ENCODE data around the gene RSRP1.
"Not testable (repeated sequence)": the region's sequence is repeated elsewhere in the genome, so short reads cannot be mapped to it uniquely, and the experiment has no call there.

Gene RSRP1

GRCh38 chr1:25247024-25247828, at the start of gene RSRP1:
TSS of gene RSRP1 (minus strand) at chr1:25247454. CDS start at chr1:25246963, 491 bp downstream.
- DNase-seq = peak; percentile 100

GRCh38 chr1:25296501-25296900, 49.2 kb upstream of the RSRP1 start:
- DNase-seq = not testable (repeated sequence)

- DNase-seq = not testable (repeated sequence)
These were observed 47.9 kb upstream of the RSRP1 start for GRCh38 chr1:25294889-25295826.

- DNase-seq = not testable (repeated sequence)
These were observed 46.2 kb upstream of the RSRP1 start for GRCh38 chr1:25293426-25293825.

GRCh38 chr1:25290043-25290442, 42.8 kb upstream of the RSRP1 start:
- DNase-seq = not testable (repeated sequence)

- not testable (repeated sequence) for DNase-seq
These were observed 41.4 kb upstream of the RSRP1 start for GRCh38 chr1:25288573-25289101.

GRCh38 chr1:25287164-25287563, 39.9 kb upstream of the RSRP1 start:
- DNase-seq = not testable (repeated sequence)

- not testable (repeated sequence) for DNase-seq
These were observed 38.6 kb upstream of the RSRP1 start for GRCh38 chr1:25285862-25286261.

GRCh38 chr1:25279693-25280111, 32.4 kb upstream of the RSRP1 start:
- DNase-seq = not testable (repeated sequence)

GRCh38 chr1:25278790-25279189, 31.5 kb upstream of the RSRP1 start:
- DNase-seq = not testable (repeated sequence)

- not testable (repeated sequence) for DNase-seq
These were observed 31.1 kb upstream of the RSRP1 start for GRCh38 chr1:25278358-25278757.

- DNase-seq = not testable (repeated sequence)
These were observed 30.0 kb upstream of the RSRP1 start for GRCh38 chr1:25277295-25277694.

- not testable (repeated sequence) for DNase-seq
These were observed 28.4 kb upstream of the RSRP1 start for GRCh38 chr1:25275648-25276047.

GRCh38 chr1:25272238-25272637, 25.0 kb upstream of the RSRP1 start, which contains the start of gene RHD:
TSS of gene RHD (plus strand) at chr1:25272509. CDS start at chr1:25272548, 39 bp downstream.
- not testable (repeated sequence) for DNase-seq

- not testable (repeated sequence) for DNase-seq
These were observed 21.0 kb upstream of the RSRP1 start for GRCh38 chr1:25268143-25268760.

- DNase-seq = peak; percentile 89
These were observed 20.3 kb upstream of the RSRP1 start for GRCh38 chr1:25267288-25268142.

GRCh38 chr1:25266554-25267287, 19.5 kb upstream of the RSRP1 start:
- DNase-seq = not testable (repeated sequence)

GRCh38 chr1:25260336-25260735, 13.1 kb upstream of the RSRP1 start:
- not testable (repeated sequence) for DNase-seq

- not testable (repeated sequence) for DNase-seq
These were observed 12.6 kb upstream of the RSRP1 start for GRCh38 chr1:25259813-25260212.

GRCh38 chr1:25257196-25257595, 9.9 kb upstream of the RSRP1 start:
- DNase-seq = no peak

GRCh38 chr1:25256578-25256965, 9.3 kb upstream of the RSRP1 start:
- DNase-seq = no peak
